ENCODE measurements around the gene SHC3.

GRCh38 chr9:89021154-89021803 is 157.3 kb downstream of the SHC3 start:
- TF ChIP-seq POLR2A (IDR thresholded peaks at IDR 0.05; ENCODE audit: low read length) (no peak), GATA1 (IDR thresholded peaks at IDR 0.05; ENCODE audit: low read depth, low read length) (no peak)

Measured in erythroblast (primary cell).